DOHH2 (cell line): ENCODE measurements around the gene GLRX.

Experiments used
- H3F3A ChIP-seq: fragments of 200-600 bp; sonication (generic), shearing (Covaris generic); 2 replicates; pipeline ENCODE4 v1.6.0; 2016; ENCODE audit warnings: antibody characterized with exemption, mild to moderate bottlenecking; ENCODE audit not compliant: control insufficient read depth, insufficient read depth
- H3K27ac ChIP-seq: fragments of 200-600 bp; sonication (generic); 2 replicates; pipeline ENCODE4 v1.5.1; 2014; ENCODE audit warnings: low read depth, mild to moderate bottlenecking, low read length, moderate library complexity
- H3K27me3 ChIP-seq: fragments of 200-600 bp; sonication (generic); 2 replicates; pipeline ENCODE4 v1.6.1; 2014; ENCODE audit warnings: mild to moderate bottlenecking, low read length, mixed read lengths; ENCODE audit not compliant: control insufficient read depth
- H3K36me3 ChIP-seq: fragments of 200-600 bp; sonication (generic); 2 replicates; pipeline ENCODE4 v1.6.1; 2014; ENCODE audit warnings: mild to moderate bottlenecking, low read length, moderate library complexity, mixed read lengths; ENCODE audit not compliant: control insufficient read depth
- H3K4me1 ChIP-seq: fragments of 200-600 bp; sonication (generic); 2 replicates; pipeline ENCODE4 v1.6.1; 2014; ENCODE audit warnings: mild to moderate bottlenecking, low read length, mixed read lengths; ENCODE audit not compliant: control insufficient read depth
- H3K4me2 ChIP-seq: fragments of 200-600 bp; sonication (generic); 2 replicates; pipeline ENCODE4 v1.6.0; 2014; ENCODE audit warnings: mild to moderate bottlenecking, low read length, moderate library complexity
- H3K4me3 ChIP-seq: fragments of 200-600 bp; sonication (generic); 2 replicates; pipeline ENCODE4 v1.5.1; 2014; ENCODE audit warnings: mild to moderate bottlenecking, low read length, mixed read lengths
- H3K79me2 ChIP-seq: fragments of 200-600 bp; sonication (generic); 2 replicates; pipeline ENCODE4 v1.6.1; 2014; ENCODE audit warnings: mild to moderate bottlenecking, low read length, mixed read lengths; ENCODE audit not compliant: control insufficient read depth
- H3K9me2 ChIP-seq: fragments of 200-600 bp; sonication (generic); replicated peaks from 2 replicates; pipeline ENCODE4 v1.6.1; 2014; ENCODE audit warnings: mild to moderate bottlenecking, low read length, mixed read lengths; ENCODE audit not compliant: control insufficient read depth
- H3K9me3 ChIP-seq: fragments of 200-600 bp; sonication (generic); 2 replicates; pipeline ENCODE4 v1.6.1; 2014; ENCODE audit warnings: antibody characterized with exemption, low read length, mixed read lengths; ENCODE audit not compliant: control insufficient read depth, insufficient read depth
- H4K20me1 ChIP-seq: fragments of 200-600 bp; sonication (generic); 2 replicates; pipeline ENCODE4 v1.6.0; 2014; ENCODE audit warnings: low read depth, mild to moderate bottlenecking, antibody characterized with exemption, low read length, moderate library complexity; ENCODE audit not compliant: control insufficient read depth, insufficient read depth
- CTCF ChIP-seq: fragments of 200-600 bp; sonication (generic); IDR thresholded peaks from one replicate; pipeline ENCODE4 v1.5.1; 2014; ENCODE audit warnings: antibody characterized with exemption, mild to moderate bottlenecking, low read depth, low read length; ENCODE audit not compliant: poor library complexity, severe bottlenecking
- EZH2phosphoT487 ChIP-seq: fragments of 200-600 bp; sonication (generic); IDR thresholded peaks from 2 replicates; pipeline ENCODE4 v1.6.1; 2017; ENCODE audit warnings: borderline replicate concordance, mild to moderate bottlenecking, antibody characterized with exemption, low read length, moderate library complexity, mixed read lengths

The GLRX gene

GRCh38 chr5:95861864-95862561, 39.5 kb upstream of the GLRX start:
- H3K4me2 ChIP-seq: peak overlapping the region; percentile 71
- H3K4me3 ChIP-seq: peak overlapping the region; percentile 52

GRCh38 chr5:95861221-95861863, 38.8 kb upstream of the GLRX start:
- no peaks in the 10 kb centered on the region for H3K9me3 ChIP-seq
- peaks cover 38% of the 10 kb centered on the region for H3K4me1 ChIP-seq
- no peak for TF ChIP-seq EZH2phosphoT487
- no peak for TF ChIP-seq CTCF
- H3K79me2 ChIP-seq: no peaks in the 10 kb centered on the region
- H3K36me3 ChIP-seq: no peaks in the 10 kb centered on the region
- H3F3A ChIP-seq: no peaks in the 10 kb centered on the region
- H3K27ac ChIP-seq: no peak overlapping the region
- peak overlapping the region; percentile 52 for H3K4me3 ChIP-seq
- H3K27me3 ChIP-seq: 0 out of 2 replicates have a peak, but pooled peaks cover 4% of the 10 kb centered on the region
- H4K20me1 ChIP-seq: no peaks in the 10 kb centered on the region
- no peaks in the 10 kb centered on the region for H3K9me2 ChIP-seq
- peak overlapping the region; percentile 71 for H3K4me2 ChIP-seq

More at GRCh38 chr5:95861864-95862561, 39.5 kb upstream of the GLRX start:
- no peaks in the 10 kb centered on the region for H3K79me2 ChIP-seq
- no peak overlapping the region for H3K27ac ChIP-seq
- peaks cover 38% of the 10 kb centered on the region for H3K4me1 ChIP-seq
- H4K20me1 ChIP-seq: no peaks in the 10 kb centered on the region
- no peaks in the 10 kb centered on the region for H3F3A ChIP-seq
- H3K9me2 ChIP-seq: no peaks in the 10 kb centered on the region
- 0 out of 2 replicates have a peak, but pooled peaks cover 4% of the 10 kb centered on the region for H3K27me3 ChIP-seq
- no peak for TF ChIP-seq EZH2phosphoT487
- TF ChIP-seq CTCF: no peak
- no peaks in the 10 kb centered on the region for H3K9me3 ChIP-seq
- no peaks in the 10 kb centered on the region for H3K36me3 ChIP-seq

- no peaks in the 10 kb centered on the region for H3K79me2 ChIP-seq
- 0 out of 2 replicates have a peak, but pooled peaks cover 4% of the 10 kb centered on the region for H3K27me3 ChIP-seq
- peaks cover 38% of the 10 kb centered on the region for H3K4me1 ChIP-seq
- H3K27ac ChIP-seq: no peak overlapping the region
- H3K9me2 ChIP-seq: no peaks in the 10 kb centered on the region
- H3K9me3 ChIP-seq: no peaks in the 10 kb centered on the region
- TF ChIP-seq CTCF (no peak), EZH2phosphoT487 (no peak)
- no peak overlapping the region for H3K4me2 ChIP-seq
- no peaks in the 10 kb centered on the region for H3K36me3 ChIP-seq
- H3K4me3 ChIP-seq: no peak overlapping the region
- no peaks in the 10 kb centered on the region for H3F3A ChIP-seq
- H4K20me1 ChIP-seq: no peaks in the 10 kb centered on the region
Measured at GRCh38 chr5:95859661-95860060, 37.1 kb upstream of the GLRX start.
